Measurements from ENCODE around the gene TXNDC12.

The TXNDC12 gene

DNA sequence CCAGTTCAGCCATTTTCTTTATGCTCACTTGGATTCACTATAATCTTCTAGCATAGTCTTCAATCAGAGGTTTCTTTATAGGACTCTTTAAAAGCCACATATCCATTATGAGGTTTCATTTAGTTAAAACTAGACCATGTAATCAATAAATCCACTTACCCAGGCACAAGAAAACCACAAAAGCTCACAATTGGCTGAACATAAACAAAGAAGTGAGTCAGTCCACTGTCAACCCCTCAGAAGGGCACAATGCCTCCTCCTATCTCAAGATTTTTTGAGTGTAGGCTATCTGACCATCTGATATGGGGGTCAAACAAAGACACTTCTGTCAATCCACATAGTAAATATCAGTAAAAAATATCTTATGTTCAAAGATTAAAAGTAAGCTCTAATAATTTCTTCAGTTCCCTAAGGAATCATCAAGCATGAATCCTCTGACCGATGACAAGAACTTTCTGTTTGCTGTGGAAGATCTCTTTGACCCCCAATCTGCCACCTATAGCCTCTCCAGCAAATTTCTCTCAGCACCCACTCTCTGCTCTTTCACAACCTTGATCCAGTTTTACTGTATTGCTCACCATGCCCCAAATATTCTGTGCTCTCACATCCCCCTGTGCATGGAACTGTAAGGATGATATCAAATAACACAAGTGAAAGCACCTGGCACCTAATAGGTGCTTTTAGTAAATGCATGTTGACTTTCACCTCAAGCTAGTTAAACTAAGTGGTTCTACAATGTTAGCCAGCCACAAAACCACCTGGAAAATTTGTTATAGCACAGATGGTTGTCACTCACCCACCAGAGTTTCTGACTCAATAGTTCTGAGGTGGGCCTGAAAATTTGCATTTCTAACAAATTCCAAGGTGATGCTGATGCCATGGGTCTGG lies 81.2 kb downstream of the TXNDC12 start:
- no peaks in the 10 kb centered on the region for H3K9me3 Mint-ChIP-seq
- no peaks in the 10 kb centered on the region for H3K36me3 Mint-ChIP-seq (ENCODE audit: low read depth)
- no peaks in the 10 kb centered on the region for H3K4me1 Mint-ChIP-seq
- TF ChIP-seq, protein P1, sequence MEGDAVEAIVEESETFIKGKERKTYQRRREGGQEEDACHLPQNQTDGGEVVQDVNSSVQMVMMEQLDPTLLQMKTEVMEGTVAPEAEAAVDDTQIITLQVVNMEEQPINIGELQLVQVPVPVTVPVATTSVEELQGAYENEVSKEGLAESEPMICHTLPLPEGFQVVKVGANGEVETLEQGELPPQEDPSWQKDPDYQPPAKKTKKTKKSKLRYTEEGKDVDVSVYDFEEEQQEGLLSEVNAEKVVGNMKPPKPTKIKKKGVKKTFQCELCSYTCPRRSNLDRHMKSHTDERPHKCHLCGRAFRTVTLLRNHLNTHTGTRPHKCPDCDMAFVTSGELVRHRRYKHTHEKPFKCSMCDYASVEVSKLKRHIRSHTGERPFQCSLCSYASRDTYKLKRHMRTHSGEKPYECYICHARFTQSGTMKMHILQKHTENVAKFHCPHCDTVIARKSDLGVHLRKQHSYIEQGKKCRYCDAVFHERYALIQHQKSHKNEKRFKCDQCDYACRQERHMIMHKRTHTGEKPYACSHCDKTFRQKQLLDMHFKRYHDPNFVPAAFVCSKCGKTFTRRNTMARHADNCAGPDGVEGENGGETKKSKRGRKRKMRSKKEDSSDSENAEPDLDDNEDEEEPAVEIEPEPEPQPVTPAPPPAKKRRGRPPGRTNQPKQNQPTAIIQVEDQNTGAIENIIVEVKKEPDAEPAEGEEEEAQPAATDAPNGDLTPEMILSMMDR (IDR thresholded peaks at IDR 0.05; ENCODE audit: unreplicated experiment in 3 of 3): no peak
- no peak overlapping the region for H3K27ac Mint-ChIP-seq
- H3K4me3 Mint-ChIP-seq: no peak overlapping the region
- H3K27me3 Mint-ChIP-seq (ENCODE audit: low read depth): no peaks in the 10 kb centered on the region
